ENCODE data around the gene MTHFD1L. TPM values are rescaled to one million over a fixed set of nuclear protein-coding genes. Genes with fewer than 3 reads are reported as not detected.
"Not testable (repeated sequence)": the region's sequence is repeated elsewhere in the genome, so short reads cannot be mapped to it uniquely, and the experiment has no call there.

MTHFD1L gene
- total and polyA plus RNA-seq, 2 of the 4 experiments (the other 2 are of a cell fraction) = 43.5 to 53.2 TPM

GRCh38 chr6:151121900-151122299, 256.4 kb downstream of the MTHFD1L start:
- TF ChIP-seq BHLHE40 (IDR thresholded peaks at IDR 0.05; ENCODE audit: low read depth, low read length) (no peak), SMC3 (IDR thresholded peaks at IDR 0.05; ENCODE audit: low read depth, low read length) (no peak), RAD21 (IDR thresholded peaks at IDR 0.05; ENCODE audit: low read length) (no peak), RFX5 (IDR thresholded peaks at IDR 0.05; ENCODE audit: low read depth, low read length) (no peak), FOS (IDR thresholded peaks at IDR 0.05; ENCODE audit: low read depth, low read length) (no peak), RCOR1 (IDR thresholded peaks at IDR 0.05; ENCODE audit: insufficient replicate concordance, low read length) (no peak), CEBPB (IDR thresholded peaks at IDR 0.05; ENCODE audit: low read depth, low read length) (no peak)
- ATAC-seq (ENCODE audit: low read depth) = no peak
- H3K9me1 ChIP-seq (ENCODE audit: insufficient read depth, low read length) = no peaks in the 10 kb centered on the region
- H3K36me3 ChIP-seq (ENCODE audit: control insufficient read depth, insufficient read depth, low read length) = no peaks in the 10 kb centered on the region
- H4K5ac ChIP-seq (ENCODE audit: low read depth, low read length) = no peak overlapping the region
- no peak overlapping the region for H2BK120ac ChIP-seq (ENCODE audit: low read depth, low read length)
- no peak overlapping the region for H3K27ac ChIP-seq (ENCODE audit: insufficient read depth, low read length)
- H2AFZ ChIP-seq (replicated peaks; ENCODE audit: low read length, poor library complexity) = no peak overlapping the region
- no peak overlapping the region for H4K91ac ChIP-seq (ENCODE audit: insufficient read depth, low read depth, low read length)
- dilution Hi-C loops (cut with HindIII; ENCODE audit: low sequenced_read_pairs, unreplicated experiment) = no loop called here
- CTCF ChIA-PET = no interaction called here
- H2AK5ac ChIP-seq (ENCODE audit: low read depth, low read length) = no peak overlapping the region
- POLR2A ChIA-PET (ENCODE audit: unreplicated experiment) = interaction anchor here (0.6 kb wide), 1 partner anchor 203 kb away, joined by 12 read pairs; no protein-coding TSS in a partner anchor
- peaks cover 3% of the 10 kb centered on the region; the same call in 1 of the 2 replicates for H3K4me1 ChIP-seq (ENCODE audit: control insufficient read depth, insufficient read depth, low read length)
- peaks cover 7% of the 10 kb centered on the region for H3K27me3 ChIP-seq (ENCODE audit: control insufficient read depth, insufficient read depth, low read length)
- H2BK15ac ChIP-seq (ENCODE audit: low read depth, low read length) = no peak overlapping the region
- H3K18ac ChIP-seq (ENCODE audit: low read depth, low read length) = no peak overlapping the region
- no peak overlapping the region for H3K56ac ChIP-seq (ENCODE audit: extremely low read depth, insufficient read depth, low read length)
- no peak overlapping the region for H2BK20ac ChIP-seq (ENCODE audit: low read depth, low read length)
- WGBS, 2 experiments (ENCODE audit: extremely low coverage in 2 of 2, insufficient read length in 1 of 2) = no CpG with 5 or more reads among the region's 1 CpG
- no peak overlapping the region for H3K4ac ChIP-seq (ENCODE audit: low read depth, low read length)
- BruUV-seq (replicated peaks) = no TSS peak
- H3K14ac ChIP-seq (replicated peaks; ENCODE audit: low read depth, low read length) = no peak overlapping the region
- DNase-seq = no peak
- intact Hi-C loops (cut with micrococcal nuclease) = no loop called here
- no peak overlapping the region for H3K4me3 ChIP-seq (ENCODE audit: insufficient read depth, low read depth, low read length)
- H3K9me3 ChIP-seq (ENCODE audit: control insufficient read depth, insufficient read depth, low read length) = peaks cover 1% of the 10 kb centered on the region; the same call in 1 of the 2 replicates
- in situ Hi-C loops (cut with MboI; ENCODE audit: low sequenced_read_pairs) = no loop called here
- no peak overlapping the region for H2AK9ac ChIP-seq (replicated peaks; ENCODE audit: low read depth, low read length, poor library complexity)
- no peak overlapping the region for H3K23ac ChIP-seq (ENCODE audit: low read depth, low read length)
- no peak overlapping the region for H2BK5ac ChIP-seq (ENCODE audit: low read depth, low read length, poor library complexity, severe bottlenecking)
- H4K8ac ChIP-seq (ENCODE audit: low read depth in 2 of 2, low read length in 2 of 2) = no peak overlapping the region
- no peak overlapping the region for H3K4me2 ChIP-seq (ENCODE audit: low read depth, low read length)
- no peak overlapping the region for H3K9ac ChIP-seq (ENCODE audit: low read depth, low read length)
- no peaks in the 10 kb centered on the region for H3K79me1 ChIP-seq (ENCODE audit: low read depth in 1 of 2, low read length in 2 of 2)
- no peaks in the 10 kb centered on the region for H4K20me1 ChIP-seq (ENCODE audit: insufficient read depth, low read length)

DNA sequence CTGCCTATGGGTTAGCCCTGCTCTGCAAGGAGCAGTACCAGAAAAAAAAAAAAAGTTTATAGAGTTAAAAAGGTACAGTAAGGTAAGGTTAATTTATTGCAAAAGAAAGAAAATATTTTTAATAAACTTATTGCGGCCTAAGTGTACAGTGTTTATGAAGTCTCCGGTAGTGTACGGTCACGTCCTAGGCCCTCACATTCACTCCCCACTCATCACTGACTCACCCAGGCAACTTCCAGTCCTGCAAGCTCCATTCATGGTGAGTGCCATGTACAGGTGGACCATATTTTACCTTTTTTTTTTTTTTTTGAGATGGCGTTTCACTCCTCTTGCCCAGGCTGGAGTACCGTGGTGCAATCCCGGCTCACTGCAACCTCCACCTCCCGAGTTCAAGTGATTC, 258.1 kb downstream of the MTHFD1L start:
- H4K91ac ChIP-seq (ENCODE audit: insufficient read depth, low read depth, low read length); H3K9me1 ChIP-seq (ENCODE audit: insufficient read depth, low read length); H2AK5ac ChIP-seq (ENCODE audit: low read depth, low read length); H3K23ac ChIP-seq (ENCODE audit: low read depth, low read length); POLR2A ChIA-PET (ENCODE audit: unreplicated experiment); H3K27ac ChIP-seq (ENCODE audit: insufficient read depth, low read length); H3K4me2 ChIP-seq (ENCODE audit: low read depth, low read length); BruUV-seq (replicated peaks); CTCF ChIA-PET; H3K9ac ChIP-seq (ENCODE audit: low read depth, low read length); H3K27me3 ChIP-seq (ENCODE audit: control insufficient read depth, insufficient read depth, low read length); DNase-seq; H2BK120ac ChIP-seq (ENCODE audit: low read depth, low read length); H2BK20ac ChIP-seq (ENCODE audit: low read depth, low read length); in situ Hi-C loops (cut with MboI; ENCODE audit: low sequenced_read_pairs); H3K36me3 ChIP-seq (ENCODE audit: control insufficient read depth, insufficient read depth, low read length); H3K14ac ChIP-seq (replicated peaks; ENCODE audit: low read depth, low read length); H2BK15ac ChIP-seq (ENCODE audit: low read depth, low read length); dilution Hi-C loops (cut with HindIII; ENCODE audit: low sequenced_read_pairs, unreplicated experiment); H2AFZ ChIP-seq (replicated peaks; ENCODE audit: low read length, poor library complexity); H4K5ac ChIP-seq (ENCODE audit: low read depth, low read length); H3K56ac ChIP-seq (ENCODE audit: extremely low read depth, insufficient read depth, low read length); H3K4me1 ChIP-seq (ENCODE audit: control insufficient read depth, insufficient read depth, low read length); H3K4me3 ChIP-seq (ENCODE audit: insufficient read depth, low read depth, low read length); H2BK5ac ChIP-seq (ENCODE audit: low read depth, low read length, poor library complexity, severe bottlenecking); H3K79me1 ChIP-seq (ENCODE audit: low read depth in 1 of 2, low read length in 2 of 2); intact Hi-C loops (cut with micrococcal nuclease); H3K18ac ChIP-seq (ENCODE audit: low read depth, low read length); H4K20me1 ChIP-seq (ENCODE audit: insufficient read depth, low read length); ATAC-seq (ENCODE audit: low read depth); H2AK9ac ChIP-seq (replicated peaks; ENCODE audit: low read depth, low read length, poor library complexity); H4K8ac ChIP-seq (ENCODE audit: low read depth in 2 of 2, low read length in 2 of 2); H3K9me3 ChIP-seq (ENCODE audit: control insufficient read depth, insufficient read depth, low read length); H3K4ac ChIP-seq (ENCODE audit: low read depth, low read length): not testable (repeated sequence)
- no CpG with 5 or more reads among the region's 8 CpGs for WGBS, 2 experiments (ENCODE audit: extremely low coverage in 2 of 2, insufficient read length in 1 of 2)
